Vagina (tissue), 2 donors: ENCODE results near the gene DNAJC16. TPM values are rescaled to one million over a fixed set of nuclear protein-coding genes. Genes with fewer than 3 reads are reported as not detected.
A peak's percentile ranks its signal among the peaks of the same experiment; 100 is the strongest.
"Not testable (repeated sequence)": the region's sequence is repeated elsewhere in the genome, so short reads cannot be mapped to it uniquely, and the experiment has no call there.

Experiments
- DNase-seq, 2 donors: peaks; one replicate each; pipeline ENCODE4 v3.0.0-alpha.2; 2017; ENCODE audit errors: extremely low spot score in 2 of 2
- H3K27ac ChIP-seq: fragments of 200-600 bp; sonication (generic); one replicate; pipeline ENCODE4 v1.5.1; 2019
- H3K27me3 ChIP-seq: fragments of 200-600 bp; sonication (generic); one replicate; pipeline ENCODE4 v1.5.1; 2019
- H3K36me3 ChIP-seq, 2 donors: fragments of 200-600 bp; sonication (generic); one replicate each; pipeline ENCODE4 v1.5.1; 2017 to 2019
- H3K4me1 ChIP-seq: fragments of 200-600 bp; sonication (generic); one replicate; pipeline ENCODE4 v1.5.1; 2019
- H3K4me3 ChIP-seq, 2 donors: fragments of 200-600 bp; sonication (generic); 1 replicate in 1 of 2; 2 replicates in 1 of 2; pipeline ENCODE4 v1.5.1; 2016 to 2019
- H3K9me3 ChIP-seq: fragments of 200-600 bp; sonication (generic); one replicate; pipeline ENCODE4 v1.5.1; 2019
- CTCF ChIP-seq, 3 experiments: fragments of 450-650 bp in 2 of 3; fragments of 200-600 bp in 1 of 3; sonication (generic) in 1 of 3; IDR thresholded peaks; one replicate each; pipeline ENCODE4 v1.5.1; 2017 to 2019; ENCODE audit warnings: antibody characterized with exemption in 3 of 3, mild to moderate bottlenecking in 2 of 3, moderate library complexity in 2 of 3
- POLR2A ChIP-seq, 2 donors: fragments of 450-650 bp; IDR thresholded peaks; one replicate each; pipeline ENCODE4 v1.6.1; 2017; ENCODE audit warnings: antibody characterized with exemption in 2 of 2, mild to moderate bottlenecking in 2 of 2, moderate library complexity in 2 of 2
- POLR2AphosphoS5 ChIP-seq, 2 donors: sonication (generic); formaldehyde crosslinking; IDR thresholded peaks; one replicate each; pipeline ENCODE4 v1.9.0; 2017; ENCODE audit warnings: antibody characterized with exemption in 2 of 2, mild to moderate bottlenecking in 2 of 2, low read depth in 1 of 2; ENCODE audit not compliant: insufficient read depth in 1 of 2
- intact Hi-C: fragments of 100-400 bp; cut with DNase I; formaldehyde crosslinking; loops from one replicate; pipeline ENCODE4 v1.15.1; 2023
- total RNA-seq: library from RNA; depleted of rRNA; stranded (reverse); fragments of >200 nt; gene quantifications from one replicate; pipeline ENCODE4 v1.2.3, GENCODE V29; 2016

The DNAJC16 gene
- total RNA-seq: 29.5 TPM

- Histone ChIP-seq H3K4me1 (peaks cover 36% of the 10 kb centered on the region), H3K27ac (peak within 1 kb of the TSS; percentile 94), H3K27me3 (no peaks in the 10 kb centered on the region), H3K9me3 (no peaks in the 10 kb centered on the region), H3K4me3 (peak within 1 kb of the TSS; percentile 83 to 99), H3K36me3 (peaks cover 0 to 12% of the 10 kb centered on the region in 2 donors)
- peak in 1 of 2 donors; percentile 34 for TF ChIP-seq POLR2A (IDR thresholded peaks at IDR 0.05)
- TF ChIP-seq POLR2AphosphoS5 (IDR thresholded peaks at IDR 0.05; ENCODE audit: insufficient read depth in 1 of 2, low read depth in 1 of 2): peak; percentile 96 to 100
- no peak for TF ChIP-seq CTCF (IDR thresholded peaks at IDR 0.05)
- intact Hi-C loops: no loop called here
- DNase-seq: peak; percentile 99 to 100
Measured at GRCh38 chr1:15526490-15527339, at the start of gene DNAJC16. Gene DNAJC16 (plus strand): TSS chr1:15526848. CDS start chr1:15529106, 2,258 bp downstream.

- no peak for DNase-seq
- intact Hi-C loops: no loop called here
- Histone ChIP-seq H3K9me3 (no peaks in the 10 kb centered on the region), H3K36me3 (no peaks in the 10 kb centered on the region), H3K4me3 (no peak overlapping the region), H3K4me1 (no peaks in the 10 kb centered on the region), H3K27ac (no peak overlapping the region), H3K27me3 (no peaks in the 10 kb centered on the region)
- TF ChIP-seq CTCF (IDR thresholded peaks at IDR 0.05) (no peak), POLR2A (IDR thresholded peaks at IDR 0.05) (no peak), POLR2AphosphoS5 (IDR thresholded peaks at IDR 0.05; ENCODE audit: insufficient read depth in 1 of 2, low read depth in 1 of 2) (no peak)
Measured at GRCh38 chr1:15476927-15477326, 49.7 kb upstream of the DNAJC16 start.

GRCh38 chr1:15477646-15478212 lies 48.9 kb upstream of the DNAJC16 start:
- Histone ChIP-seq H3K27me3 (no peaks in the 10 kb centered on the region), H3K4me1 (no peaks in the 10 kb centered on the region), H3K36me3 (no peaks in the 10 kb centered on the region), H3K9me3 (no peaks in the 10 kb centered on the region), H3K27ac (no peak overlapping the region), H3K4me3 (no peak overlapping the region)
- intact Hi-C loops: no loop called here
- no peak for DNase-seq
- TF ChIP-seq POLR2AphosphoS5 (IDR thresholded peaks at IDR 0.05; ENCODE audit: insufficient read depth in 1 of 2, low read depth in 1 of 2): no peak
- TF ChIP-seq CTCF (IDR thresholded peaks at IDR 0.05): no peak
- no peak for TF ChIP-seq POLR2A (IDR thresholded peaks at IDR 0.05)

GRCh38 chr1:15479654-15480347 lies 46.8 kb upstream of the DNAJC16 start:
- H3K27me3 ChIP-seq: no peaks in the 10 kb centered on the region
- DNase-seq: no peak
- H3K36me3 ChIP-seq: no peaks in the 10 kb centered on the region
- no peak overlapping the region for H3K27ac ChIP-seq
- intact Hi-C loops: no loop called here
- no peak overlapping the region for H3K4me3 ChIP-seq
- TF ChIP-seq CTCF (IDR thresholded peaks at IDR 0.05): no peak
- TF ChIP-seq POLR2A (IDR thresholded peaks at IDR 0.05): no peak
- TF ChIP-seq POLR2AphosphoS5 (IDR thresholded peaks at IDR 0.05; ENCODE audit: insufficient read depth in 1 of 2, low read depth in 1 of 2): no peak
- no peaks in the 10 kb centered on the region for H3K9me3 ChIP-seq
- H3K4me1 ChIP-seq: no peaks in the 10 kb centered on the region

- H3K36me3 ChIP-seq, H3K27me3 ChIP-seq, H3K4me1 ChIP-seq, DNase-seq, H3K27ac ChIP-seq, H3K4me3 ChIP-seq, intact Hi-C loops, H3K9me3 ChIP-seq: not testable (repeated sequence)
Measured at GRCh38 chr1:15482455-15482854, 44.2 kb upstream of the DNAJC16 start.

- H3K9me3 ChIP-seq, H3K36me3 ChIP-seq, H3K4me1 ChIP-seq, intact Hi-C loops, H3K4me3 ChIP-seq, H3K27ac ChIP-seq, DNase-seq, H3K27me3 ChIP-seq: not testable (repeated sequence)
Measured at GRCh38 chr1:15482983-15483543, 43.6 kb upstream of the DNAJC16 start.
